ENCODE data around the gene KRTAP10-4. TPM values are rescaled to one million over a fixed set of nuclear protein-coding genes. Genes with fewer than 3 reads are reported as not detected.
"Not testable (repeated sequence)": the region's sequence is repeated elsewhere in the genome, so short reads cannot be mapped to it uniquely, and the experiment has no call there.

KRTAP10-4 gene
- polyA plus RNA-seq, 1 donor, result not detected

DNA sequence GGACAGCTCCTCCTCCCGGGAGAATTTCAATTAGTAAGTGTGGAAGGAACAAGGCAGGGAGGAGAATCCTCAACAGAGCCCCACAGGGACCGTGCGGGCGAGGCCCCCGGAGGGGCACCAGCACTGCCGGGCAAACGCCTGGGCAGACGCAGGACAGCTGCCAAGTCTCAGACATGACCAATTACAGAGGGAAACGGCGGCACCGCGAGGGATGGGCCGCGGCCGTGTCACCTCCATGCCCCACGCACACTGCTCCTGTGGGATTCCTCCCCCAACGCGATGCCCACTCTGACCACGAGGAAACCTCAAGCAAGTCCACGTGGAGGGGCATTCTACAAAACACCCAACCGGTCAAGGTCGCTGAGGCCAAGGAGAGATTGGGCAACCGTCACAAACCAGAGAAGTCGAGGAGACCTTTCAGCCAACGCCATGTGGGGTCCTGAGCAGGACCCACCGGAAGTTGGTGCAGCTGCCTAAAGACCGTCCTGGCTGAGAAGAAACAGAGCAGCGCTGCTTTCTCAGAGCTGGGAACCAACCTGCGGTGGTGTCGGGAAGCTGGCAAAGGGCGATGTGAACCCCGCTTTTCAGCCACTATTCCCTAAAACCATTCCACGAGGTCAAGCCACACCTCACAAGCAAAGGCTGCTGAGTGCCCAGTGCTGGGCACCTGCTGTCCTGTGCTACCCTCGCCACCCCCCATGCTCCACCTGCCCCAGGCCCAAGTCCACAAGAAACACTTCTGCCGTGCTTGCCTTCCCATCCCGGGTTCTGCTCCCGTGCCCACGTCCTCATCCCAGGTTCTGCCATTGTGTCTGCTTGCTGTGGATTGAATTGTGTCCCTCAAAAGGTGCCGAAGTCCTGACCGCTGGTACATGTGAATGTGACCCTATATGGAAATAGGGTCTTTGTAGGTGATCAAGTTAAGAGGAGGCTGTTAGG lies 1.4 kb upstream of the KRTAP10-4 start:
- no peak for DNase-seq
- WGBS (ENCODE audit: insufficient coverage, low lambda C conversion rate), result no CpG with 5 or more reads among the region's 40 CpGs
- Histone ChIP-seq H3K27ac (ENCODE audit: low read length) (no peak overlapping the region), H3K36me3 (ENCODE audit: control insufficient read depth, insufficient read depth, low read length) (no peaks in the 10 kb centered on the region), H3K9me3 (ENCODE audit: control insufficient read depth, low read depth, low read length) (peaks cover 6% of the 10 kb centered on the region), H3K4me3 (ENCODE audit: low read length) (no peak overlapping the region), H3K4me1 (ENCODE audit: control insufficient read depth, insufficient read depth, low read length) (peaks cover 3% of the 10 kb centered on the region), H3K27me3 (ENCODE audit: control insufficient read depth, insufficient read depth, low read length) (no peaks in the 10 kb centered on the region)

DNA sequence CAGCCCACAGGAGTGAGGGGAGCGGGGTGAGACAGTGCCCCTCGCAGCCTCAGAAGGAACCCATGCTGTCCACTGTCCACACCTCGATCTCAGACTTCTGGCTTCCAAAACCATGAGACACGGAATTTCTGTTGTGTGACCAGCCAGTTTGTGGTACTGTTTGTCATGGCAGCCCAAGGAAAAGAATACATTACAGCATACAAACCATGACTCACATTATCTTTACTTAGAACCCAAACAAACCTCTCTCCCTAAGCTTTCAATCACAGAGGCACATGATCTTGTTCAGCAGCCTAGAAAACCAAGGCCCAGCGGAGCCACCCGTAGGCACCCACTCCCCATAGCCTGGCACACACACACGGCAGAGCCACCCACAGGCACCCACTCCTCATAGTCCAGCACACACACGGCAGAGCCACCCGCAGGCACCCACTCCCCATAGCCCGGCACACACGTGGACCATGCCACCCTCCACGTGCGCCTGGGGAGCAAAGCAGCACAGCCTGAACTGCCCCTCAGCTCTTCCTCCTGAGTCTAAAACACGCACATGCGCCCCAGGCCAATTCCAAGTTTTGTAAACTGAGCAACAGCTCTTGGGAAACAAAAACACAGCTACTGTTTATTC lies 458 bp upstream of the KRTAP10-4 start:
- WGBS (ENCODE audit: insufficient coverage, low lambda C conversion rate), result no CpG with 5 or more reads among the region's 15 CpGs
- Histone ChIP-seq H3K27me3 (ENCODE audit: control insufficient read depth, insufficient read depth, low read length) (no peaks in the 10 kb centered on the region), H3K27ac (ENCODE audit: low read length) (no peak overlapping the region), H3K9me3 (ENCODE audit: control insufficient read depth, low read depth, low read length) (peaks cover 6% of the 10 kb centered on the region), H3K36me3 (ENCODE audit: control insufficient read depth, insufficient read depth, low read length) (no peaks in the 10 kb centered on the region), H3K4me1 (ENCODE audit: control insufficient read depth, insufficient read depth, low read length) (peaks cover 3% of the 10 kb centered on the region), H3K4me3 (ENCODE audit: low read length) (no peak overlapping the region)
- DNase-seq, result no peak

DNA sequence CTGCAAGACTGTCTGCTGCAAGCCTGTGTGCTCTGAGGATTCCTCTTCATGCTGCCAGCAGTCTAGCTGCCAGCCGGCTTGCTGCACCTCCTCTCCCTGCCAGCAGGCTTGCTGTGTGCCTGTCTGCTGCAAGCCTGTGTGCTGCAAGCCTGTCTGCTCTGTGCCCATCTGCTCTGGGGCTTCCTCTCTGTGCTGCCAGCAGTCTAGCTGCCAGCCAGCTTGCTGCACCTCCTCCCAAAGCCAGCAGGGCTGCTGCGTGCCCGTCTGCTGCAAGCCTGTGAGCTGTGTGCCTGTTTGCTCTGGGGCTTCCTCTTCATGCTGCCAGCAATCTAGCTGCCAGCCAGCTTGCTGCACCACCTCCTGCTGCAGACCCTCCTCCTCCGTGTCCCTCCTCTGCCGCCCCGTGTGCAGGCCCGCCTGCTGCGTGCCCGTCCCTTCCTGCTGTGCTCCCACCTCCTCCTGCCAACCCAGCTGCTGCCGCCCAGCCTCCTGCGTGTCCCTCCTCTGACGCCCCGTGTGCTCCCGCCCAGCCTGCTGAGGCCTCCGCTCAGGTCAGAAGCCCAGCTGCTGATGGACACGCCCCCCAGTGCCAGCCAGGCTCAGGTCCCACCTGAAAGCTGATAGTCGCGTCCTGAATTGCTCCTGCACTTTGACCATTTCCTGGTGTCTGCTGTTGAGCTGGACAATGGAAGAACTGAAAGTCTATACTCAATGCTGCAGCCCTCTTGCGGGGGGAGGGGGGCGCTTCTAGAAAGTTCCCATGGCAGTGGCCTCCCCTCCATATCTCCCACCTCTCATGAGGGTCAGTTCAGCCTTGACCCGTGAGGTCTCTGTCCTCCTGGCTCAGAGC lies 1.2 kb downstream of the KRTAP10-4 start:
- peak; percentile 78 to 81 for DNase-seq
- H3K27me3 ChIP-seq (ENCODE audit: control insufficient read depth, insufficient read depth, low read length), result no peaks in the 10 kb centered on the region
- H3K36me3 ChIP-seq (ENCODE audit: control insufficient read depth, insufficient read depth, low read length), result no peaks in the 10 kb centered on the region
- no peak overlapping the region for H3K4me3 ChIP-seq (ENCODE audit: low read length)
- no peak overlapping the region for H3K27ac ChIP-seq (ENCODE audit: low read length)
- no CpG with 5 or more reads among the region's 21 CpGs for WGBS (ENCODE audit: insufficient coverage, low lambda C conversion rate)
- peaks cover 17% of the 10 kb centered on the region for H3K9me3 ChIP-seq (ENCODE audit: control insufficient read depth, low read depth, low read length)
- H3K4me1 ChIP-seq (ENCODE audit: control insufficient read depth, insufficient read depth, low read length), result peaks cover 3% of the 10 kb centered on the region

DNA sequence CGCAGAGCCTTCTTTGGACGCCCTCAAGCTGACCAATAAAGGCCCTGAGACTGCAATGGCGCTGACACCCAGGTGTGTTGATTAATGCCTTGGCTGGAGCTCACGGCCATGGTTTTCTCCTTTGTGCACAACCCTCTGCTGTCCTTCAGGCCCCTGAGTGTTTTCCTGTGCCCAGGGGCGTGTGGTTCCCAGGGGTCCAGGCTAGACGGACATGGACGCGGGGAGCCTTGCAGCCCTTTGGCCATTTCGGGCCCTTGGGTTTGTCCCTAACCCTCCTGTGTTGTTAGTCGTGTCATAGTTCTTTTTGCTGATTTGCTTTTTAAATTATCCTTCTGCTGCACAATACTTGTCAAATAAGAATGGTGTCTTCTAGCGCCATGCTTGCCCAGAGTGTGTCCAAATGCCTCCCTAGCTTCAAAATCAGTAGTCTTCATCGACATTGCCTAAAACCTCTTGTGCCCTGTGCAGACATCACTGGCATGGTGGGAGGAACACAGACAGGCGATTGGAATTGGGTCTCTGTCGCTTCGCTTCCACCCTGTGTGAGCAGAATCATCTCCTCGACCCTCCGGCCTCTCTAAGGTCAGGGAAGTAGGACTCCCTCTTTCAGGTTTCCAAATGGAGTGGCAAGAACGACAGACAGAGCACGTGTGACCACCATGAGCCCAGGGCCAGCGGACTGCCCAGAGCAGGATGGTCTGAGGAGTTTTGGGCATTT lies 1.9 kb downstream of the KRTAP10-4 start:
- no peak for DNase-seq
- H3K4me1 ChIP-seq (ENCODE audit: control insufficient read depth, insufficient read depth, low read length), result peaks cover 3% of the 10 kb centered on the region
- 100% methylated on average over 2 of the region's 20 CpGs for WGBS (ENCODE audit: insufficient coverage, low lambda C conversion rate)
- no peak overlapping the region for H3K4me3 ChIP-seq (ENCODE audit: low read length)
- no peaks in the 10 kb centered on the region for H3K36me3 ChIP-seq (ENCODE audit: control insufficient read depth, insufficient read depth, low read length)
- peaks cover 21% of the 10 kb centered on the region for H3K9me3 ChIP-seq (ENCODE audit: control insufficient read depth, low read depth, low read length)
- H3K27me3 ChIP-seq (ENCODE audit: control insufficient read depth, insufficient read depth, low read length), result no peaks in the 10 kb centered on the region
- H3K27ac ChIP-seq (ENCODE audit: low read length), result no peak overlapping the region

DNA sequence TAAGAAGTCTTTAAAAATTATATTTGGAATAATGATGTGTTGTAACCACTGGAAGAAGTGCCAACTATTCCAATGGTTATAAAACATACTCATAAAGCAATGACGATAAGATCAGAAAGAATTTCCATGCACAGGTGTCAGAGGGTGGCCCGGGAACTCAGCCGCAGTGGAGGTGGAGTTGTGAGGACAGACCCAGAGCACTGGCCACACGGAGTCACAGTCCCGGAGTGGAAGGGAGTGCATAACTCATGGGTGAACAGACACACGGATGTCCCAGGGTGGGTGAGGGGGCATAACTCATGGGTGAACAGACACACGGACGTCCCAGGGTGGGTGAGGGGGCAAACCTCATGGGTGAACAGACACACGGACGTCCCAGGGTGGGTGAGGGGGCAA lies 2.5 kb downstream of the KRTAP10-4 start:
- Histone ChIP-seq H3K36me3 (ENCODE audit: control insufficient read depth, insufficient read depth, low read length) (no peaks in the 10 kb centered on the region), H3K4me1 (ENCODE audit: control insufficient read depth, insufficient read depth, low read length) (peaks cover 3% of the 10 kb centered on the region), H3K9me3 (ENCODE audit: control insufficient read depth, low read depth, low read length) (peaks cover 22% of the 10 kb centered on the region), H3K27me3 (ENCODE audit: control insufficient read depth, insufficient read depth, low read length) (no peaks in the 10 kb centered on the region), H3K27ac (ENCODE audit: low read length) (no peak overlapping the region), H3K4me3 (ENCODE audit: low read length) (no peak overlapping the region)
- no CpG with 5 or more reads among the region's 10 CpGs for WGBS (ENCODE audit: insufficient coverage, low lambda C conversion rate)
- DNase-seq, result no peak

DNA sequence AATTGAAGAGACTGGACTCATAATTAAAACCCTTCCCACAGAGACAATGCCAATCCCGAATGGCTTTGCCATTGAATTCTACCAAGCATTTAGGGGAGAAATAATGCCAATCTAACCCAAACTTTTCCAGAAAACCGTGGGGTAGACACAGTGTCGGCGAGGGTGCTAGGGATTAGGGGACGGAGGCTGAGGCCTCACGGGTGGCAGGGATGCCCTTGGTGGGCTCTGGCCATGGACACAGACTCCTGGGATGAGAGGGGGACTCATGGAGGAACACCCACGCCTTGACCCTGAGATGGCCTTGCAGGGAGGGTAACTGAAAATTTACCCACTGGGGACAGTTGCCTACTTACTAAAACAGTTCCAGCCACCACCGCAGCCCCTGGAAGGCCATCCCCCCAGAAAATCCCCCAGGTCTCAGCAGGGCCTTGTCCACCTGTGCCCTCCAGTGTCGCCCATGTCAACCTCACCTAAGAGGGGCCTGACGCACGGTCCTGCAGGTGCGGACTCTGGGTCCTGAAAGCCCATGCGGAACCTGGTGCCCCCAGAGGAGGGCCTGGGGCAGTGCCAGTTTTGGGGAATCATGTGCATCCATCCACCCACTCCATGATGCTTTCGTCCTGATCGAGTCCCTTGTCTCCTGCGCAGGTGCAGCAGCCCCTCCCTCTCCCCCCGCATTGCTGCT lies 5.0 kb downstream of the KRTAP10-4 start:
- no peak overlapping the region for H3K27ac ChIP-seq (ENCODE audit: low read length)
- no peaks in the 10 kb centered on the region for H3K27me3 ChIP-seq (ENCODE audit: control insufficient read depth, insufficient read depth, low read length)
- peaks cover 3% of the 10 kb centered on the region for H3K4me1 ChIP-seq (ENCODE audit: control insufficient read depth, insufficient read depth, low read length)
- H3K4me3 ChIP-seq (ENCODE audit: low read length), result no peak overlapping the region
- H3K9me3 ChIP-seq (ENCODE audit: control insufficient read depth, low read depth, low read length), result peaks cover 21% of the 10 kb centered on the region
- DNase-seq, result no peak
- WGBS (ENCODE audit: insufficient coverage, low lambda C conversion rate), result no CpG with 5 or more reads among the region's 17 CpGs
- H3K36me3 ChIP-seq (ENCODE audit: control insufficient read depth, insufficient read depth, low read length), result no peaks in the 10 kb centered on the region

DNA sequence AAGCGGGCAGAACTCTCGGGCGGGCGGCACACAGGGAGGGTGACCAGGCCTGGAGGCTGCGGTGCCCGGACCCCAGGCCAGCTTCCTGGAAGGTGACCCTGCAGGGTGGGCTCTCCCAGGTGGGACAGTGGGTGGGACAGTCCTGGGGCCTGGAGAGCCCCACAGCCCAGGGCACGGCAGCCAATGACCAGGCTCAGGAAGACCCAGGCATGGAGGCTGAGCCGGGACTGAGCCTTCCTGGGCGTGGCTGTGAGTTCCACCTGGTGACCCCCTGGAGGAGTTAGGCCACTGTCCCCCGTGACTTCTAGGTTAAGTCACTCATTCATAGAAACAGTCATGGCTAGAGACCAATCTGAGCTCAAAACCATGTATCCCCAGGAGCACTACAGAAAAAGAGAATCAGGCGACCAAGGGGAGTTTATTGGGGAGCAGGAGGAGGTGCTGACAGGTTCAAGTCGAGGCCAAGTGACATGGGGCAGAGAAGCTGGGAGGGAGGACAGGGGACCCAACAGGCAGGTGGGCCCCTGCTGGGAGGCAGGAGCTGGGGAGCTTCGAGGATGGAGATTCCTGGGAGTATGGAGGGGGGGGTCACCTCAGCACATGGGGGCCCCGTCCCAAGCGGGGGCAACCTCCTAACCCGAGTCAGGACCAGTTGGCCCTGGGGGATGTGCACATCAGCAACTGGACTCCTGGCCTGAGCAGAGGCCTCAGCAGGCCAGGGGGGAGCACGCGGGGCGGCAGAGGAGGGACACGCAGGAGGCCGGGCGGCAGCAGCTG lies 5.7 kb downstream of the KRTAP10-4 start:
- DNase-seq, result no peak

DNA sequence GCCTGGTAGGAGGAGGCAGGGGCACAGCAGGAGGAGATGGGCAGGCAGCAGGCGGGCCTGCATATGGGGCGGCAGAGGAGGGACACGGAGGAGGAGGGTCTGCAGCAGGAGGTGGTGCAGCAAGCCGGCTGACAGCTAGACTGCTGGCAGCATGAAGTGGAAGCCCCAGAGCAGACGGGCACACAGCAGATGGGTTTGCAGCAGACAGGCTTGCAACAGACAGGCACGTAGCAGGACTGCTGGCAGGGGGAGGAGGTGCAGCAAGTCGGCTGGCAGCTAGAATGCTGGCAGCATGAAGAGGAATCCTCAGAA lies 6.3 kb downstream of the KRTAP10-4 start:
- WGBS (ENCODE audit: insufficient coverage, low lambda C conversion rate), result no CpG with 5 or more reads among the region's 7 CpGs
- Histone ChIP-seq H3K27ac (ENCODE audit: low read length) (no peak overlapping the region), H3K4me1 (ENCODE audit: control insufficient read depth, insufficient read depth, low read length) (no peaks in the 10 kb centered on the region), H3K4me3 (ENCODE audit: low read length) (no peak overlapping the region), H3K9me3 (ENCODE audit: control insufficient read depth, low read depth, low read length) (peaks cover 21% of the 10 kb centered on the region), H3K27me3 (ENCODE audit: control insufficient read depth, insufficient read depth, low read length) (no peaks in the 10 kb centered on the region), H3K36me3 (ENCODE audit: control insufficient read depth, insufficient read depth, low read length) (no peaks in the 10 kb centered on the region)
- DNase-seq, result no peak

More for the DNA sequence above, 5.7 kb downstream of the KRTAP10-4 start:
- no peak overlapping the region for H3K27ac ChIP-seq (ENCODE audit: low read length)
- H3K9me3 ChIP-seq (ENCODE audit: control insufficient read depth, low read depth, low read length), result peaks cover 21% of the 10 kb centered on the region
- no peaks in the 10 kb centered on the region for H3K36me3 ChIP-seq (ENCODE audit: control insufficient read depth, insufficient read depth, low read length)
- WGBS (ENCODE audit: insufficient coverage, low lambda C conversion rate), result no CpG with 5 or more reads among the region's 22 CpGs
- no peaks in the 10 kb centered on the region for H3K27me3 ChIP-seq (ENCODE audit: control insufficient read depth, insufficient read depth, low read length)
- peaks cover 3% of the 10 kb centered on the region for H3K4me1 ChIP-seq (ENCODE audit: control insufficient read depth, insufficient read depth, low read length)
- H3K4me3 ChIP-seq (ENCODE audit: low read length), result no peak overlapping the region

DNA sequence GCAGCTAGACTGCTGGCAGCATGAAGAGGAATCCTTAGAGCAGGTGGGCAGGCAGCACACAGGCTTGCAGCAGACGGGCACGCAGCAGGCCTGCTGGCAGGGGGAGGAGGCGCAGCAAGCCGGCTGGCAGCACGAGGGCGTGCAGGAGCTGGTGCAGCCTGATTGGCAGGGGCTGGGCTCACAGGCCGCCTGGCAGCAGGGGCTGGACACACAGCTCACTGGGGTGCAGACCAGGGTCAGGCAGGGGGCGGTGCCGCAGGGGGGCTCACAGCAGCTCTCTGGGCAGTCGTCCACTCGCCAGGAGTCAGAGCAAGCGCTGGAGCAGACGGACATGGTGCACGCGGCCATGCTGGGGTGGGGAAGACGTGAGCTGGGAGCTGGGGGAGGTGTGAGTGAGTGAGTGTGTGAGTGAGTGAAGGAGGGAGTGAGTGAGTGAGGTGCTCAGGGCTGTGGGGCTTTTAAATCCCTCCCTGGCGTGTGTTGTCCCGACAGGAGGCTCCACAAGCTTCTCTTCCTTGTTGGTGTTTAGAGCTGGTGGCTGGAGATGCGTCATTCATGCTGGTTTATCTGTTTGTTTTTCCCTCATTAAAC lies 6.8 kb downstream of the KRTAP10-4 start, which contains the start of gene KRTAP10-5:
TSS of gene KRTAP10-5 (minus strand) at position 374 of the 591 bp plus-strand sequence. CDS start at position 348, 26 bp downstream.
- H3K9me3 ChIP-seq (ENCODE audit: control insufficient read depth, low read depth, low read length), result peaks cover 21% of the 10 kb centered on the region
- not testable (repeated sequence) for H3K4me3 ChIP-seq (ENCODE audit: low read length); H3K4me1 ChIP-seq (ENCODE audit: control insufficient read depth, insufficient read depth, low read length); H3K36me3 ChIP-seq (ENCODE audit: control insufficient read depth, insufficient read depth, low read length); H3K27ac ChIP-seq (ENCODE audit: low read length); DNase-seq; H3K27me3 ChIP-seq (ENCODE audit: control insufficient read depth, insufficient read depth, low read length)
- WGBS (ENCODE audit: insufficient coverage, low lambda C conversion rate), result no CpG with 5 or more reads among the region's 19 CpGs

Measured in large intestine (tissue), 3 donors.